Mesothelial cell of epicardium (in vitro differentiated cells): Measurements from ENCODE around the gene FEZ2. TPM values are rescaled to one million over a fixed set of nuclear protein-coding genes. Genes with fewer than 3 reads are reported as not detected.

Source experiments
- DNase-seq, 2 experiments: peaks; one replicate each; pipeline ENCODE4 v3.0.0; 2021; ENCODE audit warnings: low spot score in 2 of 2; ENCODE audit not compliant: unreplicated experiment in 2 of 2
- H3K27ac Mint-ChIP-seq: 2 replicates; pipeline ENCODE4 v1.8.0; 2021; ENCODE audit warnings: mixed read lengths
- H3K27me3 Mint-ChIP-seq: 2 replicates; pipeline ENCODE4 v1.8.0; 2021; ENCODE audit warnings: low read depth, mixed read lengths
- H3K36me3 Mint-ChIP-seq: 2 replicates; pipeline ENCODE4 v1.8.0; 2021; ENCODE audit warnings: mixed read lengths
- H3K4me1 Mint-ChIP-seq: 2 replicates; pipeline ENCODE4 v1.8.0; 2021; ENCODE audit warnings: mixed read lengths
- H3K4me3 Mint-ChIP-seq: 2 replicates; pipeline ENCODE4 v1.8.0; 2021; ENCODE audit warnings: mild to moderate bottlenecking, moderate library complexity, mixed read lengths
- H3K9me3 Mint-ChIP-seq: 2 replicates; pipeline ENCODE4 v1.8.0; 2021; ENCODE audit warnings: mixed read lengths
- CTCF ChIP-seq: fragments of 200-600 bp; sonication (generic); IDR thresholded peaks from one replicate; pipeline ENCODE4 v1.5.0; 2021; ENCODE audit warnings: antibody characterized with exemption; ENCODE audit not compliant: unreplicated experiment
- total RNA-seq: library from RNA; stranded (reverse); gene quantifications from 3 replicates; pipeline ENCODE4 v1.2.1, GENCODE V29; 2021

FEZ2 gene
- total RNA-seq, 1 donor from 2014 or later, result 60.4 TPM

- peaks cover 55% of the 10 kb centered on the region for H3K36me3 Mint-ChIP-seq
- H3K4me1 Mint-ChIP-seq, result peaks cover 14% of the 10 kb centered on the region
- TF ChIP-seq CTCF, result no peak
- DNase-seq, result no peak
- peak overlapping the region; percentile 88 for H3K27ac Mint-ChIP-seq
- H3K4me3 Mint-ChIP-seq, result no peak overlapping the region
- H3K27me3 Mint-ChIP-seq, result no peaks in the 10 kb centered on the region
- H3K9me3 Mint-ChIP-seq, result no peaks in the 10 kb centered on the region
These were observed 81.7 kb downstream of the FEZ2 start for GRCh38 chr2:36516136-36516870.

- peak overlapping the region; percentile 88 for H3K27ac Mint-ChIP-seq
These were observed 82.4 kb downstream of the FEZ2 start for GRCh38 chr2:36515538-36515937.

GRCh38 chr2:36513661-36514060 is 84.3 kb downstream of the FEZ2 start:
- Mint-ChIP-seq H3K4me3 (no peak overlapping the region), H3K27me3 (no peaks in the 10 kb centered on the region), H3K9me3 (no peaks in the 10 kb centered on the region), H3K27ac (no peak overlapping the region), H3K36me3 (peaks cover 40% of the 10 kb centered on the region), H3K4me1 (peaks cover 14% of the 10 kb centered on the region)
- no peak for TF ChIP-seq CTCF
- DNase-seq, result no peak

More at GRCh38 chr2:36515538-36515937, 82.4 kb downstream of the FEZ2 start:
- no peaks in the 10 kb centered on the region for H3K9me3 Mint-ChIP-seq
- no peak overlapping the region for H3K4me3 Mint-ChIP-seq
- H3K27me3 Mint-ChIP-seq, result no peaks in the 10 kb centered on the region
- H3K4me1 Mint-ChIP-seq, result peaks cover 14% of the 10 kb centered on the region
- no peak for DNase-seq
- peaks cover 50% of the 10 kb centered on the region for H3K36me3 Mint-ChIP-seq
- TF ChIP-seq CTCF, result no peak

GRCh38 chr2:36512705-36513104 is 85.3 kb downstream of the FEZ2 start:
- H3K36me3 Mint-ChIP-seq, result peaks cover 40% of the 10 kb centered on the region
- H3K4me1 Mint-ChIP-seq, result peaks cover 14% of the 10 kb centered on the region
- peak overlapping the region; percentile 60 for H3K27ac Mint-ChIP-seq
- H3K4me3 Mint-ChIP-seq, result no peak overlapping the region
- H3K9me3 Mint-ChIP-seq, result no peaks in the 10 kb centered on the region
- no peak for DNase-seq
- H3K27me3 Mint-ChIP-seq, result no peaks in the 10 kb centered on the region
- TF ChIP-seq CTCF, result no peak

- peaks cover 16% of the 10 kb centered on the region for H3K4me1 Mint-ChIP-seq
- H3K27ac Mint-ChIP-seq, result peak overlapping the region; percentile 6
- H3K9me3 Mint-ChIP-seq, result no peaks in the 10 kb centered on the region
- H3K36me3 Mint-ChIP-seq, result peaks cover 40% of the 10 kb centered on the region
- no peaks in the 10 kb centered on the region for H3K27me3 Mint-ChIP-seq
- H3K4me3 Mint-ChIP-seq, result no peak overlapping the region
- no peak for TF ChIP-seq CTCF
- no peak for DNase-seq
These were observed 85.9 kb downstream of the FEZ2 start for GRCh38 chr2:36511858-36512603.
